ENCODE data around the gene MYO16.

- TF ChIP-seq POLR2A (IDR thresholded peaks at IDR 0.05) (no peak), POLR2AphosphoS5 (IDR thresholded peaks at IDR 0.05; ENCODE audit: insufficient read depth in 1 of 2, low read depth in 1 of 2) (no peak)
- TF ChIP-seq, protein P1, sequence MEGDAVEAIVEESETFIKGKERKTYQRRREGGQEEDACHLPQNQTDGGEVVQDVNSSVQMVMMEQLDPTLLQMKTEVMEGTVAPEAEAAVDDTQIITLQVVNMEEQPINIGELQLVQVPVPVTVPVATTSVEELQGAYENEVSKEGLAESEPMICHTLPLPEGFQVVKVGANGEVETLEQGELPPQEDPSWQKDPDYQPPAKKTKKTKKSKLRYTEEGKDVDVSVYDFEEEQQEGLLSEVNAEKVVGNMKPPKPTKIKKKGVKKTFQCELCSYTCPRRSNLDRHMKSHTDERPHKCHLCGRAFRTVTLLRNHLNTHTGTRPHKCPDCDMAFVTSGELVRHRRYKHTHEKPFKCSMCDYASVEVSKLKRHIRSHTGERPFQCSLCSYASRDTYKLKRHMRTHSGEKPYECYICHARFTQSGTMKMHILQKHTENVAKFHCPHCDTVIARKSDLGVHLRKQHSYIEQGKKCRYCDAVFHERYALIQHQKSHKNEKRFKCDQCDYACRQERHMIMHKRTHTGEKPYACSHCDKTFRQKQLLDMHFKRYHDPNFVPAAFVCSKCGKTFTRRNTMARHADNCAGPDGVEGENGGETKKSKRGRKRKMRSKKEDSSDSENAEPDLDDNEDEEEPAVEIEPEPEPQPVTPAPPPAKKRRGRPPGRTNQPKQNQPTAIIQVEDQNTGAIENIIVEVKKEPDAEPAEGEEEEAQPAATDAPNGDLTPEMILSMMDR (IDR thresholded peaks at IDR 0.05): no peak
These were observed 575.9 kb downstream of the MYO16 start for GRCh38 chr13:109205315-109205714.
